HG02943 (cell line): ENCODE data around the gene CD99L2.
"Not testable (repeated sequence)": the region's sequence is repeated elsewhere in the genome, so short reads cannot be mapped to it uniquely, and the experiment has no call there.

Experiments
- ATAC-seq: cut with Tn5 transposase; IDR thresholded peaks from one replicate; pipeline ENCODE4 v1.9.1; 2021; ENCODE audit warnings: mild to moderate bottlenecking, low read depth, moderate library complexity; ENCODE audit not compliant: unreplicated experiment

The CD99L2 gene

DNA sequence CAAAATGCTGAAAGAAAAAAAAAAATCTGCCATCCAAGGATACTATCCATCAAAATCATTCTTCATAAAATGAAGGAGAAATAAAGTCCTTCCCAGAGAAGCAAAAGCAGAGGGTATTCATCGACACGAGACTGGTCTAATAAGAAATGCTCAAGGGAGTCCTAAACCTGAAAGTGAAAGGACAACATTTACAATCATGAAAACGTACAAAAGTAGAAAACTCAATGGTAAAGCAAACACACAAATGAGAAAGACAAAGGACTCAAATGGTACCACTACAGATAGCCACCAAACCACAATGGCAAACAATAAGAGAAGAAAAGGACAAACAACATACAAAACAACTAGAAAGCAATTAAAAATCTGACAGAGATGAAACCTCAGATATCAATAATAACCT, 41.0 kb downstream of the CD99L2 start:
- ATAC-seq, result no peak

DNA sequence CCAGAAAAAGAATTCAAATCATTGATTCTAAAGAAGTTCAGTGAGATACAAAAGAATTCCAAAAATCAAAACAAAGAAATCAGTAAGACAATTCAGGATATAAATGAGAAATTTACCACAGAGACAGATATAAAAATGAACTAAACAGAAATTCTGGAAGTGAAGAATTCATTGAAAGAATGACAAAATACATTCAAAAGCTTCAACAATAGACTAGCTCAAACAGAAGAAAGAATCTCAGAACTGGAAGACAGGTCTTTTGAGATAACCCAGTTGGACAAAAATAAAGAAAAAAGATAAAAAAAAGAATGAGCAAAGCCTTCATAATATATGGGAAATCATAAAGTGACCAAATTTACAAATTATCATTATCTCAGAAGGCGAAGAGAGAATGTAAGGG, 41.7 kb downstream of the CD99L2 start:
- ATAC-seq, result no peak

DNA sequence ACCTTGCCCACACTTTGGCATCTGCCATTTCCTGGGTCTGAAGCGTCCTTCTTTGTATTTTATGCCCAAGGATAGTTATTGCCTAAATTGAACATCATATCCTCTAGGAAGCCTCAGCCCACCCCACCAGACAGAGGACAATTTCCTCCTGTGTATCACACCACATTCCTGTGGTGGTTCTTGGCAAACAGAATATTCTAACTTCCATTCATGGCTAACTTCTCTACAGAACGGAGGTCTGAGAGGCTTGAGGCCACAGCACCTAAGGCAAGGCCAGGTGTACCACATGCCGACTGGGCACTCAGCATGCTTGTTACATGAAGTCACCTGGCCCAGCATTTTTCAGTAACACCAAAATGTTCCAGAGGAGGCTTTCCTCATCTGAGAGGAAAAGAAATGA, 42.4 kb downstream of the CD99L2 start:
- no peak for ATAC-seq

DNA sequence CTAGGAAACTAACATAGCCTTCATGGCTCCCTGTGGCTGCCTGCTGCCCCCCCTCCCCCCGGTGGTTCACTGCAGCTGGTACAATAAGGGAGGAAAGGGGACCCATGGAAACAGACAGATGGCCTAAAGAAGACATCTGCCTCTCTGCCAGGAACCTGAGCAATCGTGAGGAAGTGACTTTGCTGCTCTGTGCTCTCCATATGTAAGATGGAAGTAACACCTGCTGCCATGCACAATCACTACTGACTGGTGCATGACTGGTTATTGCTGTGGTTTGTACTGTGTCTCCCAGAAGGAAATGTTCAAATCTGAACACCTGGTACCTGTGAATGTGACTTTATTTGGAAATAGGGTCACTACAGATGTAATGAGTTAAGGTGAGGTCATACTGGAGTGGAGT, 43.6 kb downstream of the CD99L2 start:
- no peak for ATAC-seq

DNA sequence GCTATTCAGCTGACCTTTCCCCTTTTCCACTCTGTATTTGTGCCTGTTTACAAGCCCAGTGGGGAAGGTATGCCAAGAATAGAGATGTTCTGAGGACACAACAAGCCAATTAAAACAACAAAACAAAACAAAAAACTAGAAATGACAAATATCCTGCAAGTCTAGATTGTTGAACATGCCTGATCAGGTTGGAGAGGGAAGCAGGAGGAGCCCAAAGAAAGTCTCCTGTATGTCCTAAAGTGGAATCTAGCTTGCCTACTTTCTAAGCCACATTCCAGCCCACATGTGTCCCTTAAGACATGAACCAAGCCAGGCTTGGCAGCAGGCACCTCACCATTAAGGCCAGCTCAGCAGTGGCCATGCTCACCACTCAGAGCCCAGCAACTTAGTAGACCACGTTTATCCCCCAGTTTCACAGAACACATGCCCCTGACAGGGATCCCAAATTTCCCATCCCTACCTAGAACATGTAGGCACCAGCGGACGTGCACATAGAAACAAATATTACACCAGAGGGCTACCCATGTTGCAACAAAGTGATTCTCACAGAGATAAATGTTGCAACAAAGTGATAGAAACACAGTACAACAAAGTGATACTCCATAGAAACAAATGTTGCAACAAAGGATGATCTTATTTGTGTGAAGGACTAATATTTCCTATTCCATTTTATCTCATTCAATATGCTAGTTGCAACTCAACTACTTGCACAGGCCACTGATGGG, 48.3 kb downstream of the CD99L2 start:
- ATAC-seq, result no peak

DNA sequence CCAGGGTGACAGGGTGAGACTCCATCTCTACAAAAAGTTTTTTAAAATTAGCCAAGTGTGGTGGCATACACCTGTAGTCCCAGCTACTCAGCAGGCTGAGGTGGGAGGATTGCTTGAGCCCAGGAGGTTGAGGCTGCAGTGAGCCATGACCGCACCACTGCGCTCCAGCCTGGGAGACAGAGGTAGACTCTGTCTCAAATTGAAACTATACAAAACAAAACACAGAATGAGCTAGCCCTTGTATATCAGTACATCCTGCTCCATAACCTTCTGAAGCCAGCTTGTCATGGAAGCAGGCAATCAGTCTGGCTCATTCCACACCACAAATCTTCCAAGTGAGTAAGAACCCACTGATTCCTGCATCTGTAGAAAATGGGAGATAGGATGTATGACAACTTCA, 49.0 kb downstream of the CD99L2 start:
- no peak for ATAC-seq

DNA sequence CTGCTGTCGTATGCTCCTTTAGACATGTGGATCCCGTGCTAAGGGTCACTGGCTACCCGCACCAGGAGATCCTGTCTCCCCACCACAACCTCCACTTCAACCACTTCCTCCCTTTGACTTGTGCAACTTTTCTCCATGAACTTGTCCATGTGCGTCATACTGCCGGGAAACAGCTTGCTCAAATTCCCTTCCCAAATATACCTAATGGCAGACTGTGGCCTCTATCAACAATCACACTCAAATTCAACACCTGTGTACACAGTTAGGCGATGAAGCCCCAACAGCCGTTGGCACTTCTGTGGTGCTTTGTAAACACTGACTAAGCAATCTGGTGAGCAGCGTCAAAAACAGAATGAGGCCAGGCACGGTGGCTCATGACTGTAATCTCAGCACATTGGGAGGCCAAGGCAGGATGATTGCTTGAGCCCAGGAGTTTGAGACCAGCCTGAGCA, 49.5 kb downstream of the CD99L2 start:
- no peak for ATAC-seq

DNA sequence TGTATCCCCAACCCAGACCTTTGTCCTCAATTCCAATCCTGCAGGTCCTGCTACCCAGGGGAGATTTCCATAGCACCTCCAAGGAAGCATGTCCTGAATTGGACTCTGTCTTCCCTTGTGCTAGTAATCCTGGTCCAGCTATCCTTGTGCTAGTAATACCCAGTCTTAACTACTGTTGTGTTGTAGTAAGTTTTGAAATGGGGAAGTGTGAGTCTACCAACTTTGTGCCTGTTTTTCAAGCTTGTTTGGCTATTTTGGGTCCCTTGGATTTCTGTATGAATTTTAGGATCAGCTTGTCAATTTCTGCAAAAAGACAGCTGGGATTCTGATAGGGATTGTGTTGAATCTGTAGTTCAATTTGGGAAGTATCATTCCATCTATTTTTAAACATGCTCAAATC, 51.4 kb downstream of the CD99L2 start:
- ATAC-seq, result no peak

DNA sequence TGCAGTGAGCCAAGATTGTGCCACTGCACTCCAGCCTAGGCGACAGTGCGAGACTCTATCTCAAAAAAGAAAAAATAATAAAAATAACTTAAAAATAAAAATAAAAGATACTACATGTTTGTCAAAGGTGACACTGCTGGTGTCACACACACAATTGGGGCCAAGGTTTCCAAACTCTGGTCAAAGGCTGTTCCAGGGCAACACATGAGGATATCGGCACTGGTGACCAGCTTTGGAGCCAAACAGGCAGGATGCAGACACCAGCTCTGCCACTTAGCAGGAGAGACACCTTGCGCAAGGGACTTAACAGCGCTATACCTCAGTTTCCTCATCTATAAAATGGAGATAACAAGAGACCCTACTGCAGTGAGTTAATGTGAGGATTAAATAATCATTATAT, 52.3 kb downstream of the CD99L2 start:
- no peak for ATAC-seq

DNA sequence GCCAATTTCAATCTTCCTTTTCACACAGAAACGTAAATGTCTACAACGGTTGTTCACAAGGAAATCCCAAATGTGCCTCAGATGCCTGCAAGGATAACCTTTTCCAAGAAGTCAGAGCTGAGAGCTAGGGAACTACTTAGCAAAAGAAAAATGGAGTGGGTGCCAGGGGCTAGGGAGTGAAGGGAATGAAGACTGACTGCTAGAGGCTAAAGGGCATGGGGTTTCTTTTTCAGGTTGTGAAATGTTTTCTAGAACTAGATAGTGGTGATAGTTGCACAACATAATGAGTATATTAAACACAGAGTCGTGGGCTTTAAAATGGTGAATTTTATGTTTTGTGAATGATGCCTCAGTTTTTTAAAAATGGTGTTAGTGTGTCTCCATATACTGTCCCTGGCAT, 53.4 kb downstream of the CD99L2 start:
- ATAC-seq, result no peak

DNA sequence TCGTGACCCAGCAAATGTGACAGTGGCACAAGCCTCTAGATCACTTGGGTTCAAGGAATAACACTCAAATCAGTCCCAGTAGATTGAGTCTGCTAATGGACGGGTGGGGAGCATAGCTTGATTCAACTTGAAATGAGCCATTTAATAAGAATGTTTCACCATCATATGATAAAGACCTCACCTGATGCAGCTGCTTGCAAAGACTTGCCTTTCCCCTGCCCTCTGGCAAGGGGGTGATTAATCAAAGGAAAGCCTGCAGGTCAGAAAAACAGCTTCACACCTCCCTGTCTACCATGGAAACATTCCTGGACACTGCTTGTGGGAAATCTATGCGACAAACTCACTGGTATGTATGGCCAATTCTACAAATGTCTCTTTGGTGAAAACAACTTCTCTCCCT, 54.5 kb downstream of the CD99L2 start:
- no peak for ATAC-seq

DNA sequence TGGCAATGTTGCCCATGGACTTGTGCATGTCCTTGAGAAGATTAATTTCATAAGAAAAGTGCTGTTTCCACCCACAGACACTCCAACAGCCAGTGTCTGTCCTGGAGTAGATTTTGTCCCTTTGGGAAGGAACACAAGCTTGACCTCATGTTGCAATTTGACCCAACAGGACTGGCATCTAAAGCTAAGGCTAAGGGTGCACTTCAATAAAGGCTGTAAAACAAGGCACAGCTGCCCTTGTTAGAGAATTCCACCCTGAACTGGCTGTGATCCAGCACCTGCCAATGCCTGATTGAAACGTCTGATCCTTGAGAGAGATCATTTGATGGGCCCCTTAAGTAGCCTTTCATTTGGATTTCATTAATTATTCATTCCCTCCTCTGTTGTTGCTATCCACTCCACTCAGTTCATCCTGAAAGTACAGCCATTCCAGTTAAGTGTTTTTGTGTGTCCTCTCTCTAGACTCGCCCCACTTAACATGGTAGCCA, 56.2 kb downstream of the CD99L2 start:
- ATAC-seq, result no peak

DNA sequence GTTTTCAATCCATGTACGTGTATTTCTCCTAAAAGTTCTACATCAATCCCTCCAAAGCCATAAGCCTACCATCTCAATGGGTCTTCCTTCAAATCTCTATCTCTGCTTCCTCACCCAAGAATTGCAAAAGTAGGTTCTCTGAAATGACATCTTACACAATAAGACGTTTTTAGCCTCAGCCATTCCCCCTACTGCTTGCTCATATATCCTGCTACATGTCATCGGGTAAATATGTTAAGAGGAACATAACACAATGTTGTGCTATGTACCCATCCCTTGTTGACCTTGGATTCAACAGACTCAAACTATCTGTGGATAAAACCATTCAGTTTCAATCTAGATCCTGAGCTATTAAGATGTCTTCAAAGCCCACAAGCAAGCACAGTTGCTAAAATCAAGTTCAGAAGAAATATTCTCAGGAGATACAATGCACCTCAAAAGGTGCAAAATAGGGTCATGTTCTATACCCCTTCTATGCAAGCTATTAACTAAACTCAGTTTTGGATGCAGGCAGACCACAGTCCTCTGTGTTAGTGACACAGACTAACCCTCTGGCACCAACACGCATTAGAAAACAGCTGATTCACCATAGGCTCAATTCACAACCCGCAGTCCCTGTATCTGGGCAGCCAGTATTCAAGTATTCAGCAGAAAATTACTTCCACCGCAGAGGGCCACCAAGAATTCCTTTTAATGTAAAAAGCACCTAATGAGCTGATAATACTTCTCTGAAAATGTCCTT, 56.8 kb downstream of the CD99L2 start:
- ATAC-seq, result no peak

DNA sequence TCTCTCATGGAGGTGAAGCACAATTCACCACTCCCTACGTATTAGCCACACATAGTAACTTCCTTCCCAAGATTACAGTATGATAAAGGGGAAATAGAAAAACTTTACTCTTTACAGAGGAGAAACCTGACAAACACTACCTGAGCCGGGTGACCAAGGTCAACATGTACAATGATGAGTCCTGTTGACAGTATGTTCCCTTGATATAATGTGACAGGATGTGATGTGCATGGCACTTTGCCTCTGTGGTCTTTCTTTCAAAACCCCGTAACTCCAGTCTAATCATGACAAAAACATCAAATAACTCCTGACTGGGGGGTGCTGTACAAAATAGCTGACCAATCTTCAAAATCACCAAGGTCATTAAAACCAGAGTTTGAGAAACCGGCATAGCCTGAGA, 60.6 kb downstream of the CD99L2 start:
- no peak for ATAC-seq

DNA sequence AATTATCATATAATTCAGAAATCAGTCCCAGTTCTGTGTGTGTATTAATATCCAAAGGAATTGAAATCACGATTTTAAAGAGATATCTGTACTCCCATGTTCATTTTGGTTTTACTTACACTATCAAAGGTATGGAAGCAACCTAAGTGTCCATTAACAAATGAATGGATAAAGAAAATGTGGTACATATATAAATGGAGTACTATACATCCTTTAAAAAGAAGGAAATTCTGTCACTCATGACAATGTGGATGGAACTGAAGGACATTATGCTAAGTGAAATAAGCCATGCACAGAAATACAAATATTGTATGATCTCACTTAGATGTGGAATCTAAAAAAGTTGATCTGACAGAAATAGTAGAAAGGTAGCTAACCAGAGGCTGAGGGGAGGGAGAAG, 63.8 kb downstream of the CD99L2 start:
- no peak for ATAC-seq

DNA sequence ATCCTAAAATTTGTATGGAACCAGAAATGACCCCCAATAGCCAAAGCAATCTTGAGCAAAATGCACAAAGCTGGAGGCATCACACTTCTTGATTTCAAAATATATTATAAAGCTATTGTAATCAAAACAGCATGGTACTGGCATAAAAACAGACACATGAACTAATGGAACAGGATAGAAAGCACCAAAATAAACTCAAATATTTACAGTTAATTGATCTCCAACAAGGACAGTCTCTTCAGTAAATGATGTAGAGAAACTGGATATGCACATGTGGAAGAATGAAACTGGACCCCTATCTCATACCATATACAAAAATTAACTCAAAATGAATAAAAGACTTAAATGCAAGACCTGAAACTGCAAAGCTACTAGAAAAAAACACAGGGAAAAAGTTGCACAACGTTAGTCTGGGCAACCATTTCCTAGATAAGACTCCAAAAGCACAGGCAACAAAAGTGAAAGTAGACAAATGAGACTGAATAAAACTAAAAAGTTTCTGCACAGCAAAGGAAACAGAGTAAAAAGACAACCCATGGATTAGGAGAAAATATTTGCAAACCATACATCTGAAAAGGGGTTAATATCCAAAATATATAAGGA, 64.9 kb downstream of the CD99L2 start:
- no peak for ATAC-seq

DNA sequence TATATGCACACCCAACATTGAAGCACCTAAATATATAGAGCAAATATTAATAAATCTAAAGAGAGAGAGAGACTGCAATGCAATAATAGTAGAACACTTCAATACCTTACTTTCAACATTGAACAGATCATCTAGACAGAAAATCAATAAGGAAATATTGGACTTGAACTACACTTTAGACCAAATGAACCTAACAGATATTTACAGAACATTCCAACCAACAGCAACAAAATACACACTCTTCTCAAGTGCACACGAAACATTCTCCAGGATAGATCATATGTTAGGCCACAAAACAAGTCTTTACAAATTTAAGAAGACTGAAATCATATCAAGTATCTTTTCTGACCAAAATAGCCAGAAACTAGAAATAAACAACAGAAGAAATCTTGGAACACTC, 66.6 kb downstream of the CD99L2 start:
- no peak for ATAC-seq

DNA sequence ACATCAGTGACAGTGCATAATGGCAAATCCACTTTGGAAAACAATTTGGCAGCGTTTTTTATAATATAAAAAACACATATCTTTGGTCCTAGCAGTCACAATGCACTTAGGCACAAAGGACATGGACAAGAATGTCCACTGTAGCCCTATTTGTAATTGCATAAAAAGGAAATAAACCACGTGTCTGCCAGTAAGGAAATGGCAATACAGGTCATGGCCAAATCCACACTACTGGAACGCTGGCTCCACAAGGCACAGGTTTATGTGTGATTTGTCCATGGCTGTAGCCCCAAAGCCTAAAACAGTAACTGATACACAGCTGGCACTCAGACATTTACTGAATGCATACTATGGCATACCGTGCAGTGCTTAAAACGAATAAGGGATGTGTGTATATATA, 69.7 kb downstream of the CD99L2 start:
- no peak for ATAC-seq

DNA sequence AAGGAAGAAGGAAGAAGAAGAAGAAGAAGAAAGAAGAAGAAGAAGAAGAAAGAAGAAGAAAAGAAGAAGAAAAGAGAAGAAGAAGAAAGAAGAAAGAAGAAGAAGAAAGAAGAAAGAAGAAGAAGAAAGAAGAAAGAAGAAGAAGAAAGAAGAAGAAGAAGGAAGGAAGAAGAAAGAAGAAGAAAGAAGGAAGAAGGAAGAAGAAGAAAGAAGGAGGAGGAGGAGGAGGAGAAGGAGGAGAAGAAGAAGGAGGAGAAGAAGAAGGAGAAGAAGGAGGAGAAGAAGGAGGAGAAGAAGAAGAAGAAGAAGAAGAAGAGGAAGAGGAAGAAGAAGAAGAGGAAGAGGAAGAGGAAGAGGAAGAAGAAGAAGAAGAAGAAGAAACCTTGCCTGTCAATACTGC, 74.1 kb downstream of the CD99L2 start:
- ATAC-seq, result not testable (repeated sequence)

DNA sequence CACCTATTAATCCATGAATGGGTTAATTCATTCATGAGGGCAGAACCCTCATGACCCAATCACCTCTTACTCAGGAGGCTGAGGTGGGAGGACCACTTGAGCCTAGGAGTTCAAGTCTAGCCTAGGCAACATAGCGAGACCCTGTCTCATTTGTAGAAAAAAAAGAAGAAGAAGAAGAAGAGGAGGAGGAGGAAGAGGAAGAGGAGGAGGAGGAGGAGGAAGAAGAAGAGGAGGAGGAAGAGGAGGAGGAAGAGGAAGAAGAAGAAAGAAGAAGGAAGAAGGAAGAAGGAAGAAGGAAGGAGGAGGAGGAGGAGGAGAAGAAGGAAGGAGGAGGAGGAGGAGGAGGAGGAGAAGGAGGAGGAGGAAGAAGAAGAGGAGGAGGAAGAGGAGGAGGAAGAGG, 74.6 kb downstream of the CD99L2 start:
- ATAC-seq, result not testable (repeated sequence)

DNA sequence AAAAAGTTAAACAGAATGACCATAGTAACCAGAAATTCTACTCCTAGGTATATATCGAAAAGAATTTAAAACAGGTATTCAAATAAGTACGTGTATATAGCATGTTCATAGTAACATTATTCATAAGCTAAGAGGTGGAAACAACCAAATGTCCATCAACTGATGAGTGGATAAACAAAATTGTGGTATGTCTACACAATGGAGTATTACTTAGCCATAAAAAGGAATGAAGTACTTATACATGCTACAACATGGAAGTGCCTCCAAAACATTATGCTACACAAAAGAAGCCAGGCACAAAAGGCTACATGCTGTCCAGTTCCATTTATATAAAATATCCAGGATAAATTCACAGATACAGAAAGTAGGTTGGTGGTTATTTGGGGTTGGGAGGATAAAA, 76.5 kb downstream of the CD99L2 start:
- no peak for ATAC-seq

DNA sequence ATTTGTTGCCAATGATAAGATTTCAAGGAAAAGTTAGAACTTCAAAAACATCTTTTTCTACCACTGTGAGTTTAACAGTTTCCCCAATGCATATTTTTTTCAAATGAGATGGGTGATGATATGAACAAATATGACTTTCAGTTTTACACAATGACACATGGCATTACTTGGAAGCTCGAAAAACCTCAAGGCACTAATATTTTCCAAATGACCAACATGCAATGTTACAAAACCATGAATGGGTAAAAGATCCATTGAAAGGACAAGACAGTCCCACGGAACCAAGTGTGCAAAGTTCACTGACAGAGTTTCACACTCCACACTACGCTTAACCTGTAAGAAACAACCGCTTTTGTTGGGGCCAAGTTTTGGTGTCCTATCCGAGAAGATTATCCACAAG, 84.5 kb downstream of the CD99L2 start:
- no peak for ATAC-seq
